Measurements from ENCODE around the gene COQ8A. TPM values are rescaled to one million over a fixed set of nuclear protein-coding genes. Genes with fewer than 3 reads are reported as not detected.

COQ8A gene
- total and polyA plus RNA-seq, 10 of the 15 experiments (the other 5 are each of a cell fraction or from before 2014, with no cell fraction given): 0.72 to 24.8 (median 12.1) TPM

GRCh38 chr1:226984521-226985238, 44.6 kb downstream of the COQ8A start:
- in situ Hi-C loops (cut with MboI) (no loop called here), intact Hi-C loops (cut with micrococcal nuclease; ENCODE audit: unreplicated experiment) (no loop called here)
- Histone ChIP-seq H2AFZ (ENCODE audit: control insufficient read depth, low read depth, low read length) (no peak overlapping the region), H4K20me1 (ENCODE audit: control insufficient read depth, insufficient read depth) (no peaks in the 10 kb centered on the region), H3K27me3 (replicated peaks in 1 of 2; ENCODE audit: control insufficient read depth in 2 of 2, insufficient read depth in 2 of 2, low read length in 1 of 2) (no peaks in the 10 kb centered on the region), H3K27ac (ENCODE audit: control insufficient read depth, insufficient read depth) (no peak overlapping the region), H3K9me3 (replicated peaks; ENCODE audit: control insufficient read depth, insufficient read depth, low read length) (no peaks in the 10 kb centered on the region), H3K4me3 (no peak overlapping the region), H3K4me2 (ENCODE audit: control insufficient read depth, insufficient read depth) (no peak overlapping the region), H3K79me2 (ENCODE audit: control insufficient read depth, insufficient read depth, low read length) (no peaks in the 10 kb centered on the region), H3K4me1 (ENCODE audit: control insufficient read depth, insufficient read depth, low read length) (peaks cover 4% of the 10 kb centered on the region; the same call in 1 of the 2 replicates), H3K36me3 (ENCODE audit: control insufficient read depth in 2 of 2, insufficient read depth in 2 of 2, low read length in 1 of 2) (peaks cover 2 to 3% of the 10 kb centered on the region in 2 experiments; a peak in 3 of 4 replicates), H3K9ac (ENCODE audit: control insufficient read depth, insufficient read depth, low read length) (no peak overlapping the region)
- TF ChIP-seq POLR2AphosphoS2 (IDR thresholded peaks at IDR 0.05; ENCODE audit: low read depth, low read length) (no peak), REST (IDR thresholded peaks at IDR 0.05; ENCODE audit: low read depth, low read length) (no peak)
- POLR2A ChIA-PET: interaction anchor here (0.5 kb wide), 1 partner anchor 45 kb away, joined by 4 read pairs; no protein-coding TSS in a partner anchor
- no TSS peak for BruUV-seq (replicated peaks)
- FAIRE-seq (no peak), DNase-seq (ENCODE audit: low read depth, low spot score) (no peak), ATAC-seq (no peak)
- RAD21 ChIA-PET (ENCODE audit: unreplicated experiment): no interaction called here
- CTCF ChIA-PET: no interaction called here
- SMC1A ChIA-PET (ENCODE audit: uncharacterized antibody, unreplicated experiment): no interaction called here
- 88% methylated on average over 17 of the region's 18 CpGs for WGBS (ENCODE audit: insufficient coverage, insufficient replicate concordance, low lambda C conversion rate, missing lambda C conversion rate)

Measured in GM12878 (cell line).